Testis (tissue), 3 donors: ENCODE results near the gene SSBP3. TPM values are rescaled to one million over a fixed set of nuclear protein-coding genes. Genes with fewer than 3 reads are reported as not detected.

Source experiments
- DNase-seq: peaks from one replicate; pipeline ENCODE4 v3.0.0-alpha.2; 2019
- H3K27ac ChIP-seq, 2 donors: fragments of 200-600 bp; sonication (generic); one replicate each; pipeline ENCODE4 v1.5.1; 2019
- H3K27me3 ChIP-seq: fragments of 200-600 bp; sonication (generic); one replicate; pipeline ENCODE4 v1.5.1; 2019
- H3K36me3 ChIP-seq: fragments of 200-600 bp; sonication (generic); one replicate; pipeline ENCODE4 v1.5.1; 2017; ENCODE audit warnings: low read depth; ENCODE audit errors: missing control alignments
- H3K4me1 ChIP-seq: fragments of 200-600 bp; sonication (generic); one replicate; pipeline ENCODE4 v1.5.1; 2019
- H3K4me3 ChIP-seq, 2 donors: fragments of 200-600 bp; sonication (generic); one replicate each; pipeline ENCODE4 v1.5.1; 2017 to 2019
- H3K9me3 ChIP-seq: fragments of 200-600 bp; sonication (generic); one replicate; pipeline ENCODE4 v1.5.1; 2017
- CTCF ChIP-seq, 3 experiments: fragments of 450-650 bp in 2 of 3; fragments of 200-600 bp in 1 of 3; sonication (generic) in 1 of 3; IDR thresholded peaks; one replicate each; pipeline ENCODE4 v1.5.1; 2016 to 2019; ENCODE audit warnings: antibody characterized with exemption in 3 of 3, mild to moderate bottlenecking in 2 of 3, moderate library complexity in 1 of 3
- POLR2A ChIP-seq: fragments of 450-650 bp; IDR thresholded peaks from one replicate; pipeline ENCODE4 v1.6.1; 2017; ENCODE audit warnings: antibody characterized with exemption, mild to moderate bottlenecking, moderate library complexity
- WGBS, 2 donors: methylation state at CpG; one replicate each; pipeline ENCODE4 v1.1.5; 2018; 5-methylcytosine and 5-hydroxymethylcytosine counted together
- intact Hi-C: fragments of 100-400 bp; cut with DNase I; formaldehyde crosslinking; loops from one replicate; pipeline ENCODE4 v1.15.1; 2023; ENCODE audit warnings: low total_unique reads
- polyA plus RNA-seq: library from polyadenylated mRNA; stranded (reverse); fragments of 350-450 nt; fragmentation: Illumina TruSeq; extraction: RNeasy Lipid Tissue Mini Kit (QIAGEN cat#74804); gene quantifications from one replicate; pipeline ENCODE4 v1.2.3, GENCODE V29; 2014; ENCODE audit warnings: low read depth, low replicate concordance; ENCODE audit not compliant: insufficient read depth
- total RNA-seq, 2 donors: library from RNA; depleted of rRNA; stranded (reverse); fragments of >200 nt; gene quantifications; one replicate each; pipeline ENCODE4 v1.2.3, GENCODE V29; 2016

Gene SSBP3
- total and polyA plus RNA-seq, 3 donors from 2014 or later = 88.8 to 99.0 (median 91.6) TPM

- peaks cover 40% of the 10 kb centered on the region for H3K4me1 ChIP-seq
- H3K9me3 ChIP-seq = no peaks in the 10 kb centered on the region
- H3K36me3 ChIP-seq = no peaks in the 10 kb centered on the region
- peak overlapping the region; percentile 48 to 53 for H3K27ac ChIP-seq
- WGBS, 2 donors = 31 to 37% methylated on average over 7 of the region's 7 CpGs
- no peak overlapping the region for H3K4me3 ChIP-seq
- intact Hi-C loops = no loop called here
- no peaks in the 10 kb centered on the region for H3K27me3 ChIP-seq
- TF ChIP-seq CTCF (IDR thresholded peaks at IDR 0.05) (no peak), POLR2A (no peak)
- no peak for DNase-seq
These were observed 21.1 kb downstream of the SSBP3 start for GRCh38 chr1:54384918-54385726.

GRCh38 chr1:54384471-54384870, 21.7 kb downstream of the SSBP3 start:
- intact Hi-C loops = no loop called here

GRCh38 chr1:54381524-54381923, 24.7 kb downstream of the SSBP3 start:
- Histone ChIP-seq H3K4me3 (no peak overlapping the region), H3K27ac (no peak overlapping the region), H3K27me3 (no peaks in the 10 kb centered on the region), H3K36me3 (no peaks in the 10 kb centered on the region), H3K9me3 (no peaks in the 10 kb centered on the region), H3K4me1 (peaks cover 76% of the 10 kb centered on the region)
- no peak for TF ChIP-seq POLR2A
- no peak for TF ChIP-seq CTCF (IDR thresholded peaks at IDR 0.05)
- intact Hi-C loops = no loop called here
- WGBS, 2 donors = 92 to 93% methylated on average over 4 of the region's 4 CpGs
- no peak for DNase-seq

More at GRCh38 chr1:54384471-54384870, 21.7 kb downstream of the SSBP3 start:
- TF ChIP-seq POLR2A (no peak), CTCF (IDR thresholded peaks at IDR 0.05) (no peak)
- Histone ChIP-seq H3K9me3 (no peaks in the 10 kb centered on the region), H3K36me3 (no peaks in the 10 kb centered on the region), H3K27me3 (no peaks in the 10 kb centered on the region), H3K4me1 (peaks cover 47% of the 10 kb centered on the region), H3K4me3 (no peak overlapping the region), H3K27ac (peak overlapping the region; percentile 48 to 53)
- 79 to 92% methylated on average over 2 of the region's 2 CpGs for WGBS, 2 donors
- no peak for DNase-seq

- H3K27ac ChIP-seq = peak overlapping the region; percentile 50 to 56
- 36 to 51% methylated on average over 15 of the region's 15 CpGs for WGBS, 2 donors
- no peak for DNase-seq
- no peaks in the 10 kb centered on the region for H3K36me3 ChIP-seq
- H3K9me3 ChIP-seq = no peaks in the 10 kb centered on the region
- H3K4me1 ChIP-seq = peaks cover 78% of the 10 kb centered on the region
- no peaks in the 10 kb centered on the region for H3K27me3 ChIP-seq
- intact Hi-C loops = no loop called here
- TF ChIP-seq POLR2A (no peak), CTCF (IDR thresholded peaks at IDR 0.05) (no peak)
- H3K4me3 ChIP-seq = no peak overlapping the region
These were observed 25.8 kb downstream of the SSBP3 start for GRCh38 chr1:54380290-54380882.
